ENCODE results near the gene F13A1.

F13A1 gene

GRCh38 chr6:6365242-6365641 is 44.8 kb upstream of the F13A1 start:
- Histone ChIP-seq H3K27me3 (ENCODE audit: insufficient read depth, poor library complexity, severe bottlenecking) (no peaks in the 10 kb centered on the region), H3K9me3 (ENCODE audit: severe bottlenecking) (no peaks in the 10 kb centered on the region), H3K4me1 (ENCODE audit: insufficient read depth, poor library complexity, severe bottlenecking) (no peaks in the 10 kb centered on the region), H3K4me3 (ENCODE audit: severe bottlenecking) (no peak overlapping the region), H3K27ac (ENCODE audit: poor library complexity, severe bottlenecking) (no peak overlapping the region), H3K36me3 (ENCODE audit: low read depth) (no peaks in the 10 kb centered on the region)
- DNase-seq (ENCODE audit: low spot score) (no peak), ATAC-seq (ENCODE audit: low read depth) (no peak)
- TF ChIP-seq CTCF (IDR thresholded peaks at IDR 0.05; ENCODE audit: poor library complexity, severe bottlenecking), result no peak

- Histone ChIP-seq H3K36me3 (ENCODE audit: low read depth) (no peaks in the 10 kb centered on the region), H3K27ac (ENCODE audit: poor library complexity, severe bottlenecking) (no peak overlapping the region), H3K9me3 (ENCODE audit: severe bottlenecking) (no peaks in the 10 kb centered on the region), H3K27me3 (ENCODE audit: insufficient read depth, poor library complexity, severe bottlenecking) (peaks cover under 1% of the 10 kb centered on the region), H3K4me3 (ENCODE audit: severe bottlenecking) (no peak overlapping the region), H3K4me1 (ENCODE audit: insufficient read depth, poor library complexity, severe bottlenecking) (no peaks in the 10 kb centered on the region)
- TF ChIP-seq CTCF (IDR thresholded peaks at IDR 0.05; ENCODE audit: poor library complexity, severe bottlenecking), result no peak
- ATAC-seq (ENCODE audit: low read depth) (no peak), DNase-seq (ENCODE audit: low spot score) (no peak)
Observed at GRCh38 chr6:6362056-6362840, 41.8 kb upstream of the F13A1 start.

GRCh38 chr6:6357530-6357929 is 37.1 kb upstream of the F13A1 start:
- H3K9me3 ChIP-seq (ENCODE audit: severe bottlenecking), result no peaks in the 10 kb centered on the region
- no peak for ATAC-seq (ENCODE audit: low read depth)
- DNase-seq (ENCODE audit: low spot score), result no peak
- no peaks in the 10 kb centered on the region for H3K4me1 ChIP-seq (ENCODE audit: insufficient read depth, poor library complexity, severe bottlenecking)
- no peak overlapping the region for H3K4me3 ChIP-seq (ENCODE audit: severe bottlenecking)
- TF ChIP-seq CTCF (IDR thresholded peaks at IDR 0.05; ENCODE audit: poor library complexity, severe bottlenecking), result no peak
- no peak overlapping the region for H3K27ac ChIP-seq (ENCODE audit: poor library complexity, severe bottlenecking)
- no peaks in the 10 kb centered on the region for H3K36me3 ChIP-seq (ENCODE audit: low read depth)
- H3K27me3 ChIP-seq (ENCODE audit: insufficient read depth, poor library complexity, severe bottlenecking), result peaks cover 15% of the 10 kb centered on the region

GRCh38 chr6:6357032-6357431 is 36.6 kb upstream of the F13A1 start:
- ATAC-seq (ENCODE audit: low read depth), result no peak
- H3K27me3 ChIP-seq (ENCODE audit: insufficient read depth, poor library complexity, severe bottlenecking), result peaks cover 15% of the 10 kb centered on the region
- TF ChIP-seq CTCF (IDR thresholded peaks at IDR 0.05; ENCODE audit: poor library complexity, severe bottlenecking), result no peak
- no peak for DNase-seq (ENCODE audit: low spot score)
- H3K4me3 ChIP-seq (ENCODE audit: severe bottlenecking), result no peak overlapping the region
- no peaks in the 10 kb centered on the region for H3K4me1 ChIP-seq (ENCODE audit: insufficient read depth, poor library complexity, severe bottlenecking)
- no peak overlapping the region for H3K27ac ChIP-seq (ENCODE audit: poor library complexity, severe bottlenecking)
- no peaks in the 10 kb centered on the region for H3K9me3 ChIP-seq (ENCODE audit: severe bottlenecking)
- H3K36me3 ChIP-seq (ENCODE audit: low read depth), result no peaks in the 10 kb centered on the region

- DNase-seq (ENCODE audit: low spot score) (no peak), ATAC-seq (ENCODE audit: low read depth) (no peak)
- Histone ChIP-seq H3K36me3 (ENCODE audit: low read depth) (no peaks in the 10 kb centered on the region), H3K27ac (ENCODE audit: poor library complexity, severe bottlenecking) (no peak overlapping the region), H3K27me3 (ENCODE audit: insufficient read depth, poor library complexity, severe bottlenecking) (peaks cover 32% of the 10 kb centered on the region), H3K4me1 (ENCODE audit: insufficient read depth, poor library complexity, severe bottlenecking) (no peaks in the 10 kb centered on the region), H3K4me3 (ENCODE audit: severe bottlenecking) (no peak overlapping the region), H3K9me3 (ENCODE audit: severe bottlenecking) (no peaks in the 10 kb centered on the region)
- TF ChIP-seq CTCF (IDR thresholded peaks at IDR 0.05; ENCODE audit: poor library complexity, severe bottlenecking), result no peak
Observed at GRCh38 chr6:6352772-6353171, 32.3 kb upstream of the F13A1 start.

Measured in RWPE2 (cell line).